T follicular helper cell (primary cell): ENCODE results near the gene IGFLR1.
A peak's percentile ranks its signal among the peaks of the same experiment; 100 is the strongest.
"Not testable (repeated sequence)": the region's sequence is repeated elsewhere in the genome, so short reads cannot be mapped to it uniquely, and the experiment has no call there.

Experiments used
- DNase-seq: peaks from one replicate; pipeline ENCODE4 v3.0.0-alpha.2; 2020; ENCODE audit warnings: low read depth

Gene IGFLR1

DNA sequence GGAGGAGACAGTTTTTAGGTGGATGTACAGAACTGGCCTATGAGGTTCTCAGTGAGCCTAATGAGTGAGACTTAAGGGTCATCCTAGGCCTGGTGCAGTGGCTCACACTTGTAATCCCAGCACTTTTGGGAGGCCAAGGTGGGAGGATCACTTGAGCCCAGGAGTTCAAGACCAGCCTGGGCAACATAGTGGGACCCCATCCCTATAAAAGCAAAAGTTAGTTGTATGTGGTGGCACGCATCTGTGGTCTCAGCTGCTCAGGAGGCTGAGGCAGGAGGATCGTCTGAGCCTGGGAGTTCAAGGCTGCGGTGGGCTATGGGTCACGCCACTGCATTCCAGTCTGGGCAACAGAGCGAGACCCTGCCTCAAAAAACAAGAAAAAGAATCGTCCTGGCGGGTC, 18.1 kb downstream of the IGFLR1 start:
- not testable (repeated sequence) for DNase-seq

GRCh38 chr19:35723671-35724070, 18.6 kb downstream of the IGFLR1 start:
- DNase-seq: no peak

DNA sequence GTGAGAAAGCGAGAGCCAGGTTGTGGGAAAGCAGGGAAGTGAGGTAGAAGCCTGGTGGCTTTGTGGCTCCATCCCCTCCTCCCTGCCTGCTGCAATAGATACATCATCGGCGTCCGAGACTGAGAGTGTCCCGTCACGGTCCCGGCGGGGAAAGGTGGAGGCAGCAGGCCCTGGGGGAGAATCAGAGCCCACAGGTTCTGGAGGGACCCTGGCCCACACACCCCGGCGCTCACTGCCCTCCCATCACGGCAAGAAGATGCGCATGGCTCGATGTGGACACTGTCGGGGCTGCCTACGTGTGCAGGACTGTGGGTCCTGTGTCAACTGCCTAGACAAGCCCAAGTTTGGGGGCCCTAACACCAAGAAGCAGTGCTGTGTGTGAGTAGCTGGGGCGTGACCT, 19.4 kb downstream of the IGFLR1 start:
- DNase-seq: no peak

DNA sequence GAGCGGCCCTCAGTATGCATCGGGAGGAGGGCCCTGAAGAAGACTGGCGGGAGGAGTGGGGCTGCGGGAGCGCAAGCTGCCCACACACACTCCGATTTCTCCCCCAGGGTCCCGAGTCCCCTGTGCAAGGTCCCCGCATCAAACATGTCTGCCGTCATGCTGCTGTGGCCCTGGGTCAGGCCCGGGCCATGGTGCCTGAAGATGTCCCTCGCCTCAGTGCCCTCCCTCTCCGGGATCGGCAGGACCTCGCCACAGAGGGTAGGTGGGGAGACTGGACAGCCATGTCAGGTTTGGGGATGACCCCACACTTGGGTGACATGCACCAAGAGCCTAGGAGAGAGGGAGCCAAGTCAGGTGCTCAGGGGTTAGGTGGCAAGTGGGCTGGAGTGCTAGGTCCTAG, 19.8 kb downstream of the IGFLR1 start:
- DNase-seq: no peak

GRCh38 chr19:35721374-35721773, 20.9 kb downstream of the IGFLR1 start:
- no peak for DNase-seq

- no peak for DNase-seq
Observed at GRCh38 chr19:35720648-35721047, 21.6 kb downstream of the IGFLR1 start.

DNA sequence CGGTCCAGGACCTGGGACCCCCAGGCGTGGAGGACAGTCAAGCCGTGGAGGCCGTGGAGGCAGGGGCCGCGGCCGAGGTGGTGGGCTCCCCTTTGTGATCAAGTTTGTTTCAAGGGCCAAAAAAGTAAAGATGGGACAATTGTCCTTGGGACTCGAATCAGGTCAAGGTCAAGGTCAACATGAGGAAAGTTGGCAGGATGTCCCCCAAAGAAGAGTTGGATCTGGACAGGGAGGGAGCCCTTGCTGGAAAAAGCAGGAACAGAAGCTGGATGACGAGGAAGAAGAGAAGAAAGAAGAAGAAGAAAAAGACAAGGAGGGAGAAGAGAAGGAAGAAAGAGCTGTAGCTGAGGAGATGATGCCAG, 22.1 kb downstream of the IGFLR1 start:
- DNase-seq: no peak

GRCh38 chr19:35719402-35720162, 22.7 kb downstream of the IGFLR1 start:
- no peak for DNase-seq

DNA sequence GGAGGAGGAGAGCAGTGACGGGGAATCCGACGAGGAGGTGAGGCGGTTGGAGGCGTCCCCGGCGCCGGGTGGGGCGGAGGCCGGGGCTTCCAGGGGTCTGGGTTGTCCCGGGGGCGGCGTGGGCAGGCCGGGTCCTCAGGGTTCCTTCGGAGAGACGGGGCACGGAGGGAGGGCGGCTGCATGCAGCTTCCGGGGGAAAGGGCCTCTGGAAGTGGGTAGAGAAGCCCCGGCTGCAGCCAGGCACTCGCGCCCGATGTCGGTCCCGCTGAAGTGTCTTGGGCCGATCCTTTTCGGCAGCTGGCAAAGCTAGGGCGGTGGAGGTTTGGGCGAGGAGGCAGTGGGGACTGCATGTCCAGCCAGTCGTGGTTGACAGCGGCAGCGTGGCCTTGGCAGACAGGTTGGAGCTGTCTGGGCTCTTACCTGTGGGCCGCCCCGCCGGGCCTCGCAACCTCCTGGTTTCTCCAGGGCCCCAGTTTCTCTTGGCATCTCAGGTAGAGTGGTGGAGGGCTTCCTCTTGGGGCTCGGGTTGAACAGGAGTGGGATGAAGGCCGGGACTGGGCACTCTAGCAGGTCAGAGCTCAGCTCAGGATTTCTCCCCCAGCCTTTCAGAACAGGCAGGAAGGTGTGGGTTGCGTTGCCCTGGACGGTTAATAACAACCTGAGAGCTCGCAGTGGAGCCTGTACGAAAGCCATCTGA, 23.8 kb downstream of the IGFLR1 start:
- DNase-seq: no peak

DNA sequence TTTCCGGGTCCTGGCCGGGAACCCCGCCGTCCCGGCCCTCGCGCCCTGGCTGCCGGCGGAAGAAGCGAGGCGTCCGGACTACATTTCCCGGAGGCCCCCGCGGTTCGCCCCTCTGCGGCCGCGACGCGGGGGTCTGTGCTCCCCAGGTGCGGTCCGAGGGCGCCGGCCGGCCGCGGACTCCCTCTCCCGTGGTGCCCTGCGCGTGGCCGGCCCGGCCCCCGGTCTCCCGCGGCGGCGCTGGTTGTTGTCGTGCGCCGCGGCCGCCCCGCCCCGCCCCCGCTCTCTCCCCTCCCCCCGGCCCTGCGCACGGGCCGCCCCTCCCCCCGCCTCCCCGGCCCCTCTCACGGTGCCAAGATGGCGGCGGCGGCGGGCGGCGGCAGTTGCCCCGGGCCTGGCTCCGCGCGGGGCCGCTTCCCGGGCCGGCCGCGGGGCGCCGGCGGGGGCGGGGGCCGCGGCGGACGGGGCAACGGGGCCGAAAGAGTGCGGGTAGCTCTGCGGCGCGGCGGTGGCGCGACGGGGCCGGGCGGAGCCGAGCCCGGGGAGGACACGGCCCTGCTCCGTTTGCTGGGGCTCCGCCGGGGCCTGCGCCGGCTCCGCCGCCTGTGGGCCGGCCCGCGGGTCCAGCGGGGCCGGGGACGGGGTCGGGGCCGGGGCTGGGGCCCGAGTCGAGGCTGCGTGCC, 24.4 kb downstream of the IGFLR1 start, which contains the start of gene KMT2B:
KMT2B (plus strand) TSS at position 339 of the 680 bp plus-strand sequence; CDS start at position 355, 16 bp downstream.
- DNase-seq: no peak

GRCh38 chr19:35716801-35717664, 25.2 kb downstream of the IGFLR1 start:
- peak; percentile 96 for DNase-seq

- DNase-seq: no peak
Observed at GRCh38 chr19:35715981-35716800, 26.1 kb downstream of the IGFLR1 start.

DNA sequence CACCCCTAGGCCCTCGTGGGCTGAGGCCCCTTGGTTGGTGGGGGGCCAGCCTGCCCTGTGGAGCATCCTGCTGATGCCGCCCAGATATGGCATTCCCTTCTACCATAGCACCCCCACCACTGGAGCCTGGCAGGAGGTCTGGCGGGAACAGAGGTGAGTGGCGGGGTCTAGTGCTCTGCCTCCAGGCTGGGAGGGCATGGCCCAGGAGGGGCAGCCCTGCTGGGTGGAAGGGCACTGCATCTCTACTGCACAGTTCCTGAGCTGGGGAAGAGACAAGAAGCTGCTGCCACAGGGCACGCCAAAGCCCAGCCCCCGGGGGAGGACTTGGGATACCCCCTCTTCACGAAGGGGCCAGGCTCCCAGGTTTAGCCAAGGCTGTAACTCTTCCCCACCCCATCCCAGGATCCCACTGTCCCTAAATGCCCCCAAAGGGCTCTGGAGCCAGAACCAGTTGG, 26.9 kb downstream of the IGFLR1 start:
- DNase-seq: no peak

DNA sequence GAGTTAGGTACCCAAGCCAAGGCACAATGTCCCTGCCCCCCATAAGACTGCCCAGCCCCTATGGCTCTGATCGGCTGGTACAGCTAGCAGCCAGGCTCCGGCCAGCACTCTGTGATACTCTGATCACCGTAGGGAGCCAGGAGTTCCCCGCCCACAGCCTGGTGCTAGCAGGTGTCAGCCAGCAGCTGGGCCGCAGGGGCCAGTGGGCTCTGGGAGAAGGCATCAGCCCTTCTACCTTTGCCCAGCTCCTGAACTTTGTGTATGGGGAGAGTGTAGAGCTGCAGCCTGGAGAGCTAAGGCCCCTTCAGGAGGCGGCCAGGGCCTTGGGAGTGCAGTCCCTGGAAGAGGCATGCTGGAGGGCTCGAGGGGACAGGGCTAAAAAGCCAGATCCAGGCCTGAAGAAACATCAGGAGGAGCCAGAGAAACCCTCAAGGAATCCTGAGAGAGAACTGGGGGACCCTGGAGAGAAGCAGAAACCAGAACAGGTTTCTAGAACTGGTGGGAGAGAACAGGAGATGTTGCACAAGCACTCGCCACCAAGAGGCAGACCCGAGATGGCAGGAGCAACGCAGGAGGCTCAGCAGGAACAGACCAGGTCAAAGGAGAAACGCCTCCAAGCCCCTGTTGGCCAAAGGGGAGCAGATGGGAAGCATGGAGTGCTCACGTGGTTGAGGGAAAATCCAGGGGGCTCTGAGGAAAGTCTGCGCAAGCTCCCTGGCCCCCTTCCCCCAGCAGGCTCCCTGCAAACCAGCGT, 27.5 kb downstream of the IGFLR1 start:
- no peak for DNase-seq

GRCh38 chr19:35713904-35714495, 28.3 kb downstream of the IGFLR1 start:
- no peak for DNase-seq

DNA sequence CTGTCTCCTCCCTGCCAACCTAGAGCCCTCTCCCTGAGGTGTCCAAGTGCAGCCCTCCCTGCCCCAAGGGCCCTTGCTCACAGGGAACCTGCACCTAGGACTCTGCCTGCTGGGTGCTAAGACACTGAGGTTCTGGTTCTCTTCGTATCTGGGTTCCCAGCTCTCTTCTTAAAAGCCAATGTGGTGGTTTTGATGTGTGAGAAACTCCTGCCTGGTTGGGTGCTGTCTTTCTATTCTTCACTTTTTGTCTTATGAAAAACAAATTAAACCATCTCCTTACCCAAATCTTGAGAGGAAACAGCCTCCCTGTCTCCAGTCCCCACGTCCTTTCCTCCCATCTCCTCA, 28.8 kb downstream of the IGFLR1 start:
- DNase-seq: no peak

GRCh38 chr19:35712567-35713505, 29.4 kb downstream of the IGFLR1 start:
- no peak for DNase-seq

GRCh38 chr19:35710784-35711723, 31.2 kb downstream of the IGFLR1 start:
- no peak for DNase-seq
